ENCODE measurements around the gene CTNNA2. TPM values are rescaled to one million over a fixed set of nuclear protein-coding genes. Genes with fewer than 3 reads are reported as not detected.

The CTNNA2 gene
- total RNA-seq, 1 donor from 2014 or later = not detected

- DNase-seq (ENCODE audit: low read depth in 2 of 2) = no peak
These were observed 98.7 kb downstream of the CTNNA2 start for GRCh38 chr2:79611448-79612016.

GRCh38 chr2:79612999-79613398 lies 100.1 kb downstream of the CTNNA2 start:
- no peak for DNase-seq (ENCODE audit: low read depth in 2 of 2)

- no peak for DNase-seq (ENCODE audit: low read depth in 2 of 2)
These were observed 106.6 kb downstream of the CTNNA2 start for GRCh38 chr2:79619442-79619841.

GRCh38 chr2:79619976-79620375 lies 107.1 kb downstream of the CTNNA2 start:
- no peak for DNase-seq (ENCODE audit: low read depth in 2 of 2)

GRCh38 chr2:79620679-79621078 lies 107.8 kb downstream of the CTNNA2 start:
- no peak for DNase-seq (ENCODE audit: low read depth in 2 of 2)

GRCh38 chr2:79621252-79621651 lies 108.4 kb downstream of the CTNNA2 start:
- DNase-seq (ENCODE audit: low read depth in 2 of 2) = no peak

GRCh38 chr2:79621755-79622154 lies 108.9 kb downstream of the CTNNA2 start:
- DNase-seq (ENCODE audit: low read depth in 2 of 2) = no peak

GRCh38 chr2:79622508-79622907 lies 109.7 kb downstream of the CTNNA2 start:
- DNase-seq (ENCODE audit: low read depth in 2 of 2) = no peak

- no peak for DNase-seq (ENCODE audit: low read depth in 2 of 2)
These were observed 114.4 kb downstream of the CTNNA2 start for GRCh38 chr2:79627237-79627636.

- DNase-seq (ENCODE audit: low read depth in 2 of 2) = no peak
These were observed 117.2 kb downstream of the CTNNA2 start for GRCh38 chr2:79630060-79630459.

- no peak for DNase-seq (ENCODE audit: low read depth in 2 of 2)
These were observed 118.2 kb downstream of the CTNNA2 start for GRCh38 chr2:79630972-79631557.

GRCh38 chr2:79638410-79638809 lies 125.6 kb downstream of the CTNNA2 start:
- DNase-seq (ENCODE audit: low read depth in 2 of 2) = no peak

- no peak for DNase-seq (ENCODE audit: low read depth in 2 of 2)
These were observed 126.1 kb downstream of the CTNNA2 start for GRCh38 chr2:79638954-79639353.

- no peak for DNase-seq (ENCODE audit: low read depth in 2 of 2)
These were observed 127.2 kb downstream of the CTNNA2 start for GRCh38 chr2:79640001-79640400.

- no peak for DNase-seq (ENCODE audit: low read depth in 2 of 2)
These were observed 136.7 kb downstream of the CTNNA2 start for GRCh38 chr2:79649531-79649930.

- no peak for DNase-seq (ENCODE audit: low read depth in 2 of 2)
These were observed 147.7 kb downstream of the CTNNA2 start for GRCh38 chr2:79660557-79660956.

GRCh38 chr2:79665091-79665490 lies 152.2 kb downstream of the CTNNA2 start:
- no peak for DNase-seq (ENCODE audit: low read depth in 2 of 2)

GRCh38 chr2:79666430-79666829 lies 153.6 kb downstream of the CTNNA2 start:
- DNase-seq (ENCODE audit: low read depth in 2 of 2) = no peak

- DNase-seq (ENCODE audit: low read depth in 2 of 2) = no peak
These were observed 156.9 kb downstream of the CTNNA2 start for GRCh38 chr2:79669714-79670113.

GRCh38 chr2:79670198-79670597 lies 157.3 kb downstream of the CTNNA2 start:
- no peak for DNase-seq (ENCODE audit: low read depth in 2 of 2)

- DNase-seq (ENCODE audit: low read depth in 2 of 2) = no peak
These were observed 174.0 kb downstream of the CTNNA2 start for GRCh38 chr2:79686884-79687283.

GRCh38 chr2:79695248-79695647 lies 182.4 kb downstream of the CTNNA2 start:
- DNase-seq (ENCODE audit: low read depth in 2 of 2) = no peak

GRCh38 chr2:79697200-79697599 lies 184.3 kb downstream of the CTNNA2 start:
- no peak for DNase-seq (ENCODE audit: low read depth in 2 of 2)

GRCh38 chr2:79700651-79701050 lies 187.8 kb downstream of the CTNNA2 start:
- DNase-seq (ENCODE audit: low read depth in 2 of 2) = no peak

Measured in lung microvascular endothelial cell (primary cell).